HG03196 (cell line): ENCODE measurements around the gene POU5F1.
"Not testable (repeated sequence)": the region's sequence is repeated elsewhere in the genome, so short reads cannot be mapped to it uniquely, and the experiment has no call there.

ENCODE experiments used
- ATAC-seq: cut with Tn5 transposase; IDR thresholded peaks from one replicate; pipeline ENCODE4 v1.9.1; 2021; ENCODE audit not compliant: unreplicated experiment

Gene POU5F1

GRCh38 chr6:31169123-31169857, 1.2 kb downstream of the POU5F1 start:
- no peak for ATAC-seq

- ATAC-seq, result no peak
These were observed 1.9 kb downstream of the POU5F1 start for GRCh38 chr6:31168606-31169005.

GRCh38 chr6:31165986-31166385, 4.5 kb downstream of the POU5F1 start:
- no peak for ATAC-seq

GRCh38 chr6:31165064-31165832, 5.2 kb downstream of the POU5F1 start:
- peak; percentile 53 for ATAC-seq

GRCh38 chr6:31164475-31165063, 5.9 kb downstream of the POU5F1 start:
- not testable (repeated sequence) for ATAC-seq

- ATAC-seq, result no peak
These were observed 6.6 kb downstream of the POU5F1 start for GRCh38 chr6:31163922-31164321.

- ATAC-seq, result no peak
These were observed 7.9 kb downstream of the POU5F1 start for GRCh38 chr6:31162463-31163165.

GRCh38 chr6:31161216-31162126, 9.0 kb downstream of the POU5F1 start:
- ATAC-seq, result no peak

GRCh38 chr6:31158863-31159855, 11.3 kb downstream of the POU5F1 start:
- peak; percentile 5 for ATAC-seq

GRCh38 chr6:31158140-31158862, 12.2 kb downstream of the POU5F1 start, which contains the start of gene TCF19:
Gene TCF19, plus strand, starts transcription at chr6:31158589. Its CDS starts 881 bp downstream, at chr6:31159470.
- ATAC-seq, result peak; percentile 76

GRCh38 chr6:31157513-31158139, 12.9 kb downstream of the POU5F1 start, which contains the start of gene CCHCR1:
Gene CCHCR1, minus strand, starts transcription at chr6:31157802. Its CDS starts 202 bp downstream, at chr6:31157600.
- no peak for ATAC-seq

- no peak for ATAC-seq
These were observed 13.8 kb downstream of the POU5F1 start for GRCh38 chr6:31156641-31157040.

- no peak for ATAC-seq
These were observed 16.0 kb downstream of the POU5F1 start for GRCh38 chr6:31154436-31154835.

GRCh38 chr6:31152781-31153180, 17.7 kb downstream of the POU5F1 start:
- ATAC-seq, result no peak

- ATAC-seq, result no peak
These were observed 20.5 kb downstream of the POU5F1 start for GRCh38 chr6:31149827-31150447.

GRCh38 chr6:31145386-31145785, 25.1 kb downstream of the POU5F1 start:
- no peak for ATAC-seq

- ATAC-seq, result no peak
These were observed 25.5 kb downstream of the POU5F1 start for GRCh38 chr6:31144970-31145340.
